ENCODE results near the gene KHDC4. TPM values are rescaled to one million over a fixed set of nuclear protein-coding genes. Genes with fewer than 3 reads are reported as not detected.

The KHDC4 gene
- polyA plus RNA-seq, 1 donor from 2014 or later, result 97.1 TPM

DNA sequence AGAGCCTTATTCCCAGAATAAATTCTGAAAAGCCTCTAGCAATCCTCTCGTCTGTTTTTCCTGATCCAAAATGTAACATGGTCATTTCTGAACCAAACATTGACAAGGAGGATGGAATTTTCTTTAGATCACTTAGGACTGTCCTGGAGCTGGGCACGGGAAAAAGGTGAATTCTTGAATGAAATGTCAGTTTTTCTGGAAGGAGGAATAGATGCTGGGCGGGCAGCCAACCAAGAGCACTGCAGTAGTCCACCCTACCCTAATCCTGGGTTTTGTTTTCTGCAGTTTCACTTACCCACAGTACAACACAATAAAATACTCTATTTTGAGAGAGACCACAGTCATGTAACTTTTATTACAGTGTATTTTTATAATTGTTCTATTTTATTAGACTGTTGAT lies 44.0 kb downstream of the KHDC4 start:
- Histone ChIP-seq H3K9me2 (ENCODE audit: insufficient read depth, low read length) (no peaks in the 10 kb centered on the region), H3K9ac (ENCODE audit: low read length) (no peak overlapping the region), H4K20me1 (ENCODE audit: insufficient read depth) (no peaks in the 10 kb centered on the region), H3K79me2 (replicated peaks; ENCODE audit: insufficient read depth, low read length) (no peaks in the 10 kb centered on the region), H3K27ac (ENCODE audit: low read length) (no peak overlapping the region), H3K36me3 (ENCODE audit: insufficient read depth, low read length) (no peaks in the 10 kb centered on the region), H3K27me3 (ENCODE audit: insufficient read depth, low read depth, low read length) (no peaks in the 10 kb centered on the region), H3K9me3 (ENCODE audit: low read length) (no peaks in the 10 kb centered on the region), H3K4me2 (ENCODE audit: low read length) (no peak overlapping the region), H2AFZ (ENCODE audit: low read depth, low read length) (no peak overlapping the region), H3F3A (ENCODE audit: insufficient read depth, low read length, poor library complexity, severe bottlenecking) (no peaks in the 10 kb centered on the region), H3K4me3 (ENCODE audit: low read length) (no peak overlapping the region)
- no peak for TF ChIP-seq TAF1 (IDR thresholded peaks at IDR 0.05; ENCODE audit: low read depth)
- TF ChIP-seq REST (IDR thresholded peaks at IDR 0.05; ENCODE audit: borderline replicate concordance), result no peak
- no peak for TF ChIP-seq EZH2 (IDR thresholded peaks at IDR 0.05; ENCODE audit: borderline replicate concordance, insufficient read depth, low read length, poor library complexity, severe bottlenecking)
- TF ChIP-seq EP300 (conservative IDR thresholded peaks at IDR 0.05; ENCODE audit: poor library complexity, severe bottlenecking), result no peak
- no peak for TF ChIP-seq RAD21 (conservative IDR thresholded peaks at IDR 0.05)
- TF ChIP-seq MXI1 (conservative IDR thresholded peaks at IDR 0.05; ENCODE audit: poor library complexity, severe bottlenecking), result no peak
- no peak for TF ChIP-seq SMC3 (conservative IDR thresholded peaks at IDR 0.05; ENCODE audit: poor library complexity)
- TF ChIP-seq, protein P1, sequence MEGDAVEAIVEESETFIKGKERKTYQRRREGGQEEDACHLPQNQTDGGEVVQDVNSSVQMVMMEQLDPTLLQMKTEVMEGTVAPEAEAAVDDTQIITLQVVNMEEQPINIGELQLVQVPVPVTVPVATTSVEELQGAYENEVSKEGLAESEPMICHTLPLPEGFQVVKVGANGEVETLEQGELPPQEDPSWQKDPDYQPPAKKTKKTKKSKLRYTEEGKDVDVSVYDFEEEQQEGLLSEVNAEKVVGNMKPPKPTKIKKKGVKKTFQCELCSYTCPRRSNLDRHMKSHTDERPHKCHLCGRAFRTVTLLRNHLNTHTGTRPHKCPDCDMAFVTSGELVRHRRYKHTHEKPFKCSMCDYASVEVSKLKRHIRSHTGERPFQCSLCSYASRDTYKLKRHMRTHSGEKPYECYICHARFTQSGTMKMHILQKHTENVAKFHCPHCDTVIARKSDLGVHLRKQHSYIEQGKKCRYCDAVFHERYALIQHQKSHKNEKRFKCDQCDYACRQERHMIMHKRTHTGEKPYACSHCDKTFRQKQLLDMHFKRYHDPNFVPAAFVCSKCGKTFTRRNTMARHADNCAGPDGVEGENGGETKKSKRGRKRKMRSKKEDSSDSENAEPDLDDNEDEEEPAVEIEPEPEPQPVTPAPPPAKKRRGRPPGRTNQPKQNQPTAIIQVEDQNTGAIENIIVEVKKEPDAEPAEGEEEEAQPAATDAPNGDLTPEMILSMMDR (IDR thresholded peaks at IDR 0.05; ENCODE audit: poor library complexity, severe bottlenecking), result no peak
- TF ChIP-seq POLR2AphosphoS5 (IDR thresholded peaks at IDR 0.05), result no peak

DNA sequence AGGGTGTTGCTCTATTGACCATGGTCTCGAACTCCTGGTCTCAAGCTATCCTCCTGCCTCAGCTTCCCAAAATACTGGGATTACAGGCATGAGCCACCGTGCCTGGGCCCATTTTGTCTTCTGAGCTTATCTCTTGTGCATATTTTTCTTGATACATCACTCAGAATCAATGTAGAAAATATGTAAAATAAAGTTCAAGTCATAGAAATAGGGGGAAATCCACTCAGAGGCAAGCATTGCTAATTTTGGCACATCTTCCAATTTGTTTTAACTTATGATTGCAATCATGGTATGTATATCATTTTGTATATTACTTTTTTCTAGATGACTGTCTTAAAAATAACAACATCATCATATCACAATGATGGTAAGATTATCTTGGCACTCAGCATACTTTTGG lies 44.6 kb downstream of the KHDC4 start:
- Histone ChIP-seq H3K27me3 (ENCODE audit: insufficient read depth, low read depth, low read length) (no peaks in the 10 kb centered on the region), H3K36me3 (ENCODE audit: insufficient read depth, low read length) (no peaks in the 10 kb centered on the region), H3K4me3 (ENCODE audit: low read length) (no peak overlapping the region), H2AFZ (ENCODE audit: low read depth, low read length) (no peak overlapping the region), H3K9me2 (ENCODE audit: insufficient read depth, low read length) (no peaks in the 10 kb centered on the region), H3K79me2 (replicated peaks; ENCODE audit: insufficient read depth, low read length) (no peaks in the 10 kb centered on the region), H3F3A (ENCODE audit: insufficient read depth, low read length, poor library complexity, severe bottlenecking) (no peaks in the 10 kb centered on the region), H3K9ac (ENCODE audit: low read length) (no peak overlapping the region), H3K9me3 (ENCODE audit: low read length) (no peaks in the 10 kb centered on the region), H4K20me1 (ENCODE audit: insufficient read depth) (no peaks in the 10 kb centered on the region), H3K4me2 (ENCODE audit: low read length) (no peak overlapping the region), H3K27ac (ENCODE audit: low read length) (no peak overlapping the region)
- TF ChIP-seq EP300 (conservative IDR thresholded peaks at IDR 0.05; ENCODE audit: poor library complexity, severe bottlenecking), result no peak
- no peak for TF ChIP-seq EZH2 (IDR thresholded peaks at IDR 0.05; ENCODE audit: borderline replicate concordance, insufficient read depth, low read length, poor library complexity, severe bottlenecking)
- no peak for TF ChIP-seq MXI1 (conservative IDR thresholded peaks at IDR 0.05; ENCODE audit: poor library complexity, severe bottlenecking)
- no peak for TF ChIP-seq POLR2AphosphoS5 (IDR thresholded peaks at IDR 0.05)
- TF ChIP-seq, protein P1 (IDR thresholded peaks at IDR 0.05; ENCODE audit: poor library complexity, severe bottlenecking), result no peak
- no peak for TF ChIP-seq REST (IDR thresholded peaks at IDR 0.05; ENCODE audit: borderline replicate concordance)
- TF ChIP-seq TAF1 (IDR thresholded peaks at IDR 0.05; ENCODE audit: low read depth), result no peak
- no peak for TF ChIP-seq RAD21 (conservative IDR thresholded peaks at IDR 0.05)
- no peak for TF ChIP-seq SMC3 (conservative IDR thresholded peaks at IDR 0.05; ENCODE audit: poor library complexity)

All from neural cell (in vitro differentiated cells).